Activated CD4-positive, alpha-beta T cell treated with anti-CD3 and anti-CD28 coated beads, Interleukin-2, amount 50 U/mL, for 1 hour (primary cell): ENCODE data around the gene PPP4R2.
A peak's percentile ranks its signal among the peaks of the same experiment; 100 is the strongest.
"Not testable (repeated sequence)": the region's sequence is repeated elsewhere in the genome, so short reads cannot be mapped to it uniquely, and the experiment has no call there.

ENCODE experiments used
- DNase-seq: peaks from one replicate; pipeline ENCODE4 v3.0.0-alpha.2; 2020

PPP4R2 gene

DNA sequence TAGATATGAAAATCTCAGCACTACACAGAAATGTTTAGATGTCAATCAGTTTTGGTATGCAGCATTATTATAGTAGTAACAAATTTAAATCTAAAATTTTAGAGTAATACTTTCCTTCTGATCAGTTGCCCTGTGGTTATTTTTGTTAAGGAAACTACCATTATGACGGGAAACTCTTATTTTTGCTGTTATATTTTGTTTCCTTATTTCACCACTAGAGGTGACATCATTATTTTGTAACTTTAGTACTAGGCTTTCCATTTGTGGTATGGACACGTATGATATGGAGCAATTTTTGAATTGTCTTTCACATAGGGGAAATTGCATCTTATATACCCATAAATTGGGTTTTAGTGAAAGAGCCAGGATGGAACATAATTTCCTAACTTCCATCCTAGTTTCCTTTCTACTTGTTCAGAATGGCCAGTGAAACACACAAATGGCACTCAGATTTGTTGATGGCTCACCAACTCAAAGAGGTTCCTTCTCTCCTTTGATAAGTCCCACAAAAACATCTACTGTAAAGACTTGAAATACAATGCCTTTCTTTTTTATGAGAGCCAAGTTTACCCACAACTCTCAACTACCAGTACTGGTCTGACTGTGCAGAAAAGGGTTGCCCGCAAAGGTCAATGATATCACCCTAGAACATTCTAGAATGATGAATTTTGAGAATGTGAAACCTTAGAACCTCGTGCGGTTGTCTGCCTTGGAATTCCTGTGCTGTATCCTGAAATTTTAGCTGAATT, 19.4 kb upstream of the PPP4R2 start:
- no peak for DNase-seq

DNA sequence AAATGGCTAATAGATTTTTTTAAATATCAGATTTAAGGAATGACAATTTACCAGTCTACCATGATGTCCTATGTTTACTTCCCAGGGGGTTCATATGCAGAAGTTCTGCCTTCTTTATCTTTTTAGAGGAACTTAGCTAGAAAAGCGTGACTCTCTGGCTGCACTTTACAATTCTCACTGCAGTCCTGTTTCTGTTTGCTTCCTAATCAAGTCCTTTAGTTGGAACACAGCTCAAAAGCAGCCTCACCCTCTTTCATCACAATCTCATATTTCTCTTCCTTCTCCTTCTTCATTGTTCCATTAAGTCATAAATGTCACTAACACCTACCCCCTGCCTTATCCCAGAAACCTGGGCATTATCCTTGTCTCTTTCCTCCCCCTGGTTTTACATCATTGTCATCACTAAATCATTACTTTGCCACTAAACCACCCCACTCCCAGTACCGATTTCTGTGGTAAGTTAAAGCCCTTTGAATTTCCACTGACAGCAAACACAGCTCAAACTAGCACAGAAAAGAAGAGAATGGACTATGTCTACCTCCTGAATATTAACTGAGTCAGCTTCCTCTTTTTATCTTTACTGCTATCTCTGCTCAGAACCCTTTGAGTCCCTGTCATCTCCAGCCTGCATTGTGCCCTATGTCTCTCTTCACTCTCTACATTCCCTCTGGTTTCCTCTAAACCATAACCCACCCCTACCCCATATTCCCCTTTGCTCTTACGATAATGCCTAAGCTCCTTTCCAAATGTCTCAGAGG, 13.8 kb upstream of the PPP4R2 start:
- no peak for DNase-seq

DNA sequence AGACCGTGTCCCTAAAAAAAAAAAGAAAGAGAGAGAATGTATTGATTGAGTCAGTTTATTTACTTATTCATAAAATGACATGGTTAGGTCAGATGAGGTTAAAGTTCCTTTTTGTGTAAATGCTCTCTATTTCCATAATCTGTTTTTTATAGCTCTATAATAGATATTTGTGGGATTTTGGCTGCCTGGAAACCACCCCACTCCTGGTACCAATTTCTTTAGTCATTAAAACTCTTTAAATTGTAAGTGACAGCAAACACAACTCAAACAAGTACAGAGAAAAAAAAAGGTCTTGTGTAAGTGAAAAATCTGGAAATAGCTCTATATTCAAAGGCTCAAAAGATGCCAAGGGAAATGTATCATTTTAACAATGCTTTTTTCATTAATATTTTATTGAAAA, 11.0 kb upstream of the PPP4R2 start:
- no peak for DNase-seq

DNA sequence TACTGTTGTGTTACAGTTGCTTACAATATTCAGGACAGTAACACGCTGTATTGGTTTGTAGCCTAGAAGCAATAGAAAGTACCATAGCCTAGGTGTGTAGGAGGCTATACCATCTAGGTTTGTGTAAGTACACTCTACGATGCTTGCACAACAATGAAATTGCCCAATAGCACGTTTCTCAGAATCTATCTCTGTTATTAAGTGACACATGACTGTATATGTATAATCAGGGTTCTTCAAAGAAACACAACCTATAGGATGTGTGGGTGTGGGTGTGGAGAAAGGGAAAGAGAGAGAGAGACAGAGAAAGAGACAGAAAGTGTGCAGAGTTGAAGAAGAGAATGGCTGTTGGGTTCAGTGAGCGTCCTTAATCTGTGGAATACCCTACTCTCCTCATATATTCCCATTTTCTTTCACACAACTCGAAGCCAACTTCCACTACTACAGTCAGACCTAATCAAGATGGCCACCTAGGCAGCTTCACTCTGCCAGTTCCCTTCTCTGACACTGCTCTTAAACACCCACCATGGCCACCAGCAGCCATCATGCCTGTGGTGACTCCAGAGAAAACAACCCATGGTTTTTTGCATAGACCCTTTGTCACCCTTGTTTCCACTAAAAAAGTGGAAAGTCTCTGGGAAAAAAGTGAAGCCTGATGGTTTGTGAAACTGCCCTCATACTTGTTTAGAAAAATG, 5.8 kb upstream of the PPP4R2 start:
- DNase-seq: no peak

DNA sequence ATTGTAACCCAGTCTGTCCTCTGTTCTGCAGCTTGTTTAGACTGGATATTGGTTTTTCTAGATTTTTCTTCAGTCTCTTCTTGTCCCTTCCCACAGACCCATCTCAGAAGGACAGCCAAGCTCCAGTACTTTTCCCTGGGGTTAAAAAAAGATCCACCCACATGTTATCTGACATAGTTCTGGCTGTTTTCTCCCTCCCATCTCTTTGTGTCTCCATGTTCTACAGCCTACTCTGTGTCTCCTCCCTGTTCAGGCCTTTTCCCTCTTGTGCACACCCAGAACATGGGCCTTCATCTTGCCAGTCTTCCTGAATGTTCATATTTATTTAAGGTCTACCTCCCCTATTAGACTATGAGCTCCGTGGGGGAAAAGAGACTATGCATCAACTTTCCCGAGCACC, 5.1 kb upstream of the PPP4R2 start:
- no peak for DNase-seq

DNA sequence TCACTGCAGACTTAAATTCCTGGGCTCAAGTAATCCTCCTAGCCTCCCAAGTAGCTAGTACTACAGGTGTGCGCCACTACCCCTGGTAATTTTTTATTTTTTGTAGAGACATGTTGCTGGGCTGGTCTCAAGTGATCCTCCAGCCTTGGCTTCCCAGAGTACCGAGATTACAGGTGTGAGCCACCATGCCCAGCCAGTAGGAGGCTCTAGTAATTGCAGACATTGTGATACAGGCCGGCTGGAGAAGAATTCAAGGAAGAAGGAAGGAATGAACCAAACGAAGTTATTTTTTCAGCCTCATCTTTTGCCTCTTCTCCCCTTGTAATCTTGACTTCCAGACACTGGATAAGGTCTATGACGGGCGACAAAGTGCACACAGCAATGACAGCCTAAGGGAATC, 3.2 kb upstream of the PPP4R2 start:
- no peak for DNase-seq

DNA sequence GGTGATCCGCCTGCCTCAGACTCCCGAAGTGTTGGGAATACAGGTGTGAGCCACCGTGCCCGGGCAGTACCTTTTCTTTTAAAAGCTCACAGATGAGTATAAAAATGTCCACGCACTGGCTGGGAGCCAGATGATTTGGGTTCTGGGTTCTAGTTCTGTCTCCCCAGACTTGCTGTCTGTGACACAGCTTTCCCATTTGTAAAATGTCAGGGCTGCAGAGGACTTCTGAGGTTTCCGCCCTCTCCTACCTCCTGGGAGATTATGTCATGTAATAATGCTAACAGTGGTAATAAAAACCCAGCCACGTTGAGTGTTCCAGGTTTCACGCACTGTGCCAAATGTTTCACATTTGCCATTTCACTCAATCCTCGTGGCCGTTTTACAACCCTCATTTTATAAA, 1.3 kb upstream of the PPP4R2 start:
- DNase-seq: no peak

DNA sequence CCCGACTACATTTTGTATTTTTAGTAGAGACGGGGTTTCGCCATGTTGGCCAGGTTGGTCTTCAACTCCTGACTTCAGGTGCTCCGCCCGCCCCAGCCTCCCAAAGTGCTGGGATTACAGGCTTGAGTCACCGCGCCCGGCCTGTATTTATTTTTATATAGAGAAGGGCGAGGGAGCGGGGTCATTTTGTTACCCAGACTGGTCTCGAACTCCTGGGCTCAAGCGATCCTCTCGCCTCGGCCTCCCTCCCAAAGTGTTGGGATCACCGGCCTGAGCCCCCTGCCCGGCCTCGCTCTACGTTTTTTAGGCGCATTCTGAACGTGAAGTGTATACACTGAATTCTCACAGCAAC, 514 bp upstream of the PPP4R2 start:
- peak; percentile 8 for DNase-seq

DNA sequence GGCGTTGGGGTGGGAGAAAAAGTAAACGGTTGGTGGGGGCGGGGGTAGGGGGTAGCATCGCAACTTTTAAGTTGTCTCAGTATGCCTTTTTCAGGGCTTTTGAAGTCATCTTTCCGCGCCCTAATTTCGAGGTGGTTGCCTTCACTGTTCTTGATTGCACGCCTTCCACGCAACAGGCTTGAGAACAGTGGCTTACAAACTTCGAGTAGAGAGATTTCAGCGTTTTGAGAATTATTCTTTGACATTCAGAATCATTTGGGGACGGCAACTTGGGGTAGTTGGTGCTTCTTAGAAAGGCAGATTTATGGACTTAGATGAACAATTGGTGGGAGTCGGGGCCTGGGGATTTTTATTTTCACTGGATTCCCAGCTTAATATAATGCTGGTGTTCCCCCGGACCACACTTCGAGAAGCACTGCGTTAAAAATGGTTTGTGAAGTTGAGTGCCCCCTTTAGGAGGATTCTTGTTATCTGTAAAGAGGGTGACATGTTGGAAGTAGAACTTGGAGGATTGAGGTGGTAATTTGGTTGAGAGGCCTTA, 880 bp downstream of the PPP4R2 start:
- DNase-seq: peak; percentile 37

DNA sequence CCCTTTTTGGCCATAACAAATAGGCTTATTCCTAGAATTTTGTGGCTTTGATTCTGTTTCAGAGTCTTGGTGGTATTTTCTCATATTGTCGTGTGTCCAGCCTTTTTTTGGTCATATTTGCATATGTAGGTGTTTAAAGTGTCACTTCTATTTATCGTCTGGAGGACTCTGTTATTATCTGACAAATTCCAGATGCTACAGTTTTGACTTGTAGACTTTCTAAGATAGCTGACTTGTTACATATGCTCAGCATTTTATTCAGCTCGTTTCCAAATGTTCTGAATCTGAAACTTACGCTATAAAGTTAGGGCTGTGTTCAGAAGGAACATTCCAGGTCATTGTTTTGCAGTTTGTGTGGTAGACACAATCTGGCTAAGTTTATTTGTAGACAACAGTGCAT, 1.9 kb downstream of the PPP4R2 start:
- no peak for DNase-seq

DNA sequence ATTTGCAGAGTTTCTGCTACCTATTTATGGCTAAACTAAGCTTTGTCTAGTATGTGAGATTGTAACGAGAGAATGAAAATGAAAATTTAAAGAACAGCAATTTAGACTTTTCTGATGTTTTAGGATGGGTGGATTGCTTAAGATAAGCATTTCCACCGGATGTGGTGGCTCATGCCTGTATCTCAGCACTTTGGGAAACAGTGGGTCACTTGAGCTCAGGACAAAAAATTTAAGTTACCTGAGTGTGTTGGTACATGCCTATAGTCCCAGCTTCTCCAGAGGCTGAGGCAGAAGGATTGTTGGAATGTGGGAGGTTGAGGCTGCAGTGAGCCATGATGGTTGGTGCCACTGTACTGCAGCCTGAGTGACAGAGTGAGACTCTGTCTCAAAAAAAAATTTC, 3.3 kb downstream of the PPP4R2 start:
- DNase-seq: no peak

DNA sequence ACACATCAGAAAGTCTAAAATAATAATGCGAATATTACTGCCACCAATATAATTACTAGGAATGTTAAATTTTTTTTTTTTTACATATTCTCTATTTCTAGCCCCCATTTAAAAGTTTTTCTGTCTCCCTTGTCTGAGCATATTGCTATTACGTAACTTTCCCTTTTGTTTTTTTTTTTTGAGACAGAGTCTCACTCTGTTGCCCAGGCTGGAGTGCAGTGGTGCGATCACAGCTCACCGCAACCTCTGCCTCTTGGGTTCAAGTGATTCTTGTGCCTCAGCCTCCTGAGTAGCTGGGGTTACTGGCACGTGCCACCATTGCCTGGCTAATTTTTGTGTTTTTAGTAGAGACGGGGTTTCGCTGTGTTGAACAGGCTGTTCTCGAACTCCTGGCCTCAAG, 6.4 kb downstream of the PPP4R2 start:
- not testable (repeated sequence) for DNase-seq

DNA sequence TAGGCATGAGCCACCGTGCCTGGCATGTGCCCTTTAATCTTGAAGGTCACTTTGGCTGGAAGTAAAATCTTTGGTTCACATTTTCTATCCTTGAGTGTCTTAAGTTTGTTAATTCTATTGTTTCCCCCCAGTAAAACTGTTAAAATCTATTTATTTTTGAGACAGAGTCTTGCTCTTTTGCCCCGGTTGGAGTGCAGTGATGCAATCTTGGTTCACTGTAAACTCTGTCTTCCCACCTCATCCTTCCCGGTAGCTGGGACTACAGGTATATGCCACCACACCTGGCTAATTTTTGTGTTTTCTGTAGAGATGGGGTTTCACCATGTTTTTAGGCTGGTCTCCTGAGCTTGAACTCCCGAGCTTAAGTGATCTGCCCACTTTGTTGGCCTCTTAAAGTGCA, 7.7 kb downstream of the PPP4R2 start:
- no peak for DNase-seq

DNA sequence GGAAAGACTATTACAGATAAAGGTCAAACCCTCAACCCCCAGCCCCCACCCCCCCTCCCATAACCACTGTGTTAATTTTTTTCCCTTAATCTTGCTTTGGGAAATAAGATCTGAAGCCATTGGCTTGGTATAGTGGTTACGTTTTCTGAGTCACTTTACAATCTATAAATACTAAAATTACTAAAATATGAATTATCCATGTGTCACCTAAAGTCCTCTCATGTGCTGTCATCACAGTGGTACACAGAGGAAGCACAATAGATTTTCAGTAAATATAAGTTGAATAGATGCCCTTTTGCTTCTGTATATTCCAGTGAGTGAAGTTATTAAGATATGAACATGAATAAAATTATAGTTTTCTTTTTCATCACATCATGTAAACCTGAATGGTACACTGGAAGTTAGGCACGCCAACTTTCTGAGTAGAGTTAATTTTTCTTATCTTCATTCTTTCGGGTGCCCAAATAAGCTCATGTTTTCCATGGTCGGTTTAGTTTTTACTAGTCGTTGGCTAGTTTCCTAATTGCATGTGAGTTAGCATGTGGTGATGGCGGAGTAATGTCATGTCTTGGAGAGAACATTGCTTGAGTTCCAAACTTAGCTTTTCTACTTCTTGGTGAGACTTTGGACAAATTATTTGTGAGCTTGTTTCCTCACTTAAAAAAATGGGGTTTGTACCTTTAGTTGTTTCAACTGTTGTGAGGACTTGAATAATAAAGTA, 11.5 kb downstream of the PPP4R2 start:
- no peak for DNase-seq

DNA sequence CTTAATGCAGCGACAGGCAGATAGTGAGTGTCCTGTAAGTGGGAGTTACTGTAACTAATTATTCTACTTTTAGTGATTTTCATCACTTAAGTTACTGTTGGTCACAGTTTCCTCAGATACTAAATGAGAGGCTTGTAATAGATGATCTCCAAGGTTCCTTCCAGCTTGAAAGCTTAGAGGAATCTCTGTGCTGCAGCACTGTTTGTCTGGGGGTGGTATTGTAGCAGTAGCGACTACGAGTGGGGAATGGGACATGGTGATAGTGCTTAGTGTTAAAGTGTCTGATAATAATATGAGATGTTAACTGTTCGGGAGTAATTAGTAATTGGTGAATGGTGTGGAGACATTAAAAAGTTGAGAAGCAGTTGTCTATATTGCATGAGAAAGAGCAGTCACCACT, 12.4 kb downstream of the PPP4R2 start:
- DNase-seq: no peak

DNA sequence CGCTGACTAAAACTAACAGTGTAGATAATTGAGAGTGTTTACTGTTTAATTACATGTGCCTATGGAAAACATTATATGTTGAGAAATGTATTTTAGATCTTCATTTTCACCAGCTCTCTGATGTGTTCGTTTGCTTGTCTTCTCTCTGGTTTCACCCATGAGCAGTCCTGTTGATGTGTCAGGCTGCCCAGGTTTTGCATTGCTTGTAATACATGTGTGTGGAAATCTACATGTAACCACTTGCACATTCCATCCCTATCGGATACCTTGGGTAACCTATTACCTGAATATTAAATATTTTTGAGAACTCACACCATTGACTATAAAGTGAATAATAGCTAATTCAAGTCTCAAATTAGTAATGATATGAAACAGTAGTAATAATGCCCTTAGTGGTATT, 13.1 kb downstream of the PPP4R2 start:
- no peak for DNase-seq

DNA sequence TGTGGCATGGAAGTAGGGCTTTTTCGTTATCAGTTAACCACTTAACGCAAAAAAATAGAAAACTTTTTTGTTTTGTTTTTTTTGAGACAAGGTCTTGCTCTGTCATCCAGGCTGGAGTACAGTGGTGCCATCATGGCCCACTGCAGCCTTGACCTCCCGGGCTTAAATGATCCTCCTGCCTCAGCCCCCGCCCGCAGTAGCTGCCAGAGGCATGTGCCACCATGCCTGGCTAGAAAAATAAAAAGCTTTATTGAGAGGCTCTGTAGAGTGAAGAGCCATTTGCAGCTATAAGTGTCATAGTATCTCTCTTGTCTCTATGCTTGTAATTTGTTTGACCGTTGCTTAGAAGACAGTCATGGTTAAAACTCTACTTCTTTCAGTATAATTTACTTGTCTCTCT, 13.5 kb downstream of the PPP4R2 start:
- DNase-seq: no peak

DNA sequence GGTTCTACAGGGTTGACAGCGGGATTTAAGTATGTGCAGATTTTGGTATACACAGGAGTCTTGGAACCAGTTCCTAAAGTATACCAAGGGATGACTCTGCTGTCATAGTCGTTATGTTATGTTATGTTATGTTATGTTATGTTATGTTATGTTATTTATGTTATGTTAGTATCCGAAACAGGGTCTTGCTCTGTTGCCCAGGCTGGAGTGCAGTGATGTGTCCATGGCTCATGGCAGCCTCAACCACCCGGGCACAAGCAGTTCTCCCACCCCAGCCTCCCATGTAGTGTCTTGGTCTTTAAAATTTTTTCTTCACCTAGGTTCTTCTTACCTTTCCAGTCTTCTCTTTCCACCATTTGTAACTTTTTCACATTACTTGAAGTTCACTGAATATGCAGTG, 21.7 kb downstream of the PPP4R2 start:
- no peak for DNase-seq

DNA sequence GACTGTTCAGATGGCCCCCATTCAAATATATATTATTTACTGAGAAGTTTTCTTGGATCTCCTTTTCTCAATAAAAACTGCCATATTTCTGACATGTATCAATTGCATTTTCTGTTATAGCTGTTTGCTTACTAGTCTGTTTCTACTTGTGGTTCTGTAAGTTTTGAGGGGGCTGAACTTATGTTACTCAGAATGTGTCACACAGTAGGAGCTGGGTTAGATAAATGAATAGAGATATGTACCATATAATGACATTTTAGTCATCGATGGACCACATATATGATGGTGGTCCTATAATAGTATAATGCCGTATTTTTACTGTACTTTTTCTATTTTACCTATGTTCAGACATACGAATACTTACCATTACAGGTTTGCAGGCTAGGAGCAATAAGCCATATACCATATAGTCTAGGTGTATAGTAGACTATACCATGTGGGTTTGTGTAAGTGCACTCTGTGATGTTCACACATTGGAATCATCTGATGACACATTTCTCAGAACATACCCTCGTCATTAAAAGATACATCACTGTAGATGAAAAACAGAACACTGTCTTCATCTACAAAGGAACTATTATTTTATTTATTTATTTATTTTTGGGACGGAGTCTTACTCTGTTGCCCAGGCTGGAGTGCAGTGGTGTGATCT, 22.3 kb downstream of the PPP4R2 start:
- DNase-seq: no peak

DNA sequence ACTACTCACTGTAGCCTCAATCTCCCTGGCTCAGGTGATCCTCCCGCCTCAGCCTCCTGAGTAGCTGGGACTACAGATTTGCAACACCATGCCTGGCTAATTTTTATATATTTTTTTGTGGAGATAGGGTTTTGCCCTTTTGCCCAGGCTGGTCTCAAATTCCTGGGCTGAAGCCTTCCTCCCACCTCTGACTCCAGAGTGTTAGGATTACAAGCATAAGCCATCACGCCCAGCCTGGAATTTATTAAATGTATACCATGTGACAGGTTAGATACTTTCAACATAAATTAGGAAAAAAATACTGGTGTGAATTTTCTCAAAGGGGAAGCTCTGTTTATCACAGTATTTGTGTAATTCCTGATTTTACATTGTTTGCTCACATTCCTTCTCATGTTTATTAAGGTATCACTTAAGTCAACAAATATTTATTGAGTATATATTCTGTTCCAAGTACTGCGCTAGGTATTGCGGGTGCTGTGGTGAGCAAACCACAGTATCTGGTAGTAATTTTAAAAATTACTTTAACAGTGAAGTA, 24.8 kb downstream of the PPP4R2 start:
- no peak for DNase-seq

DNA sequence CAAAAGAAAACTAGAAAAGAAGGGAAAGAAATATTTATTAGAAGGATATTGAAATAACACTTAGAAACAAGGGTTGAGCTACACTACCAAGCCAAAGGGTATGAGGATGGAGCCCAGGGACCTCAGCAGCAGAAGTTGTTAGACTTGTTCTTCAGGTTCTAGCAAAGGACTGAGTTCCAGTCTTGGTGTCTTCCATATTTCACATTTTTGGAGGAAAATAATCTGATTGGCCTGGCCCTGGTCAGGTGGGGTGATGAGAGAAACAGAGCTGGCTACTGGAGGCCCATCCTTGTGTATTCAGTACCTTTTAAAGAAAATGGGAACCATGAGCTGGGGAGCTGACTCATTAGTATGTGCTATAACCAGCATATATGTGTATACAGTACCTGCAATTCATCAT, 28.2 kb downstream of the PPP4R2 start:
- no peak for DNase-seq

DNA sequence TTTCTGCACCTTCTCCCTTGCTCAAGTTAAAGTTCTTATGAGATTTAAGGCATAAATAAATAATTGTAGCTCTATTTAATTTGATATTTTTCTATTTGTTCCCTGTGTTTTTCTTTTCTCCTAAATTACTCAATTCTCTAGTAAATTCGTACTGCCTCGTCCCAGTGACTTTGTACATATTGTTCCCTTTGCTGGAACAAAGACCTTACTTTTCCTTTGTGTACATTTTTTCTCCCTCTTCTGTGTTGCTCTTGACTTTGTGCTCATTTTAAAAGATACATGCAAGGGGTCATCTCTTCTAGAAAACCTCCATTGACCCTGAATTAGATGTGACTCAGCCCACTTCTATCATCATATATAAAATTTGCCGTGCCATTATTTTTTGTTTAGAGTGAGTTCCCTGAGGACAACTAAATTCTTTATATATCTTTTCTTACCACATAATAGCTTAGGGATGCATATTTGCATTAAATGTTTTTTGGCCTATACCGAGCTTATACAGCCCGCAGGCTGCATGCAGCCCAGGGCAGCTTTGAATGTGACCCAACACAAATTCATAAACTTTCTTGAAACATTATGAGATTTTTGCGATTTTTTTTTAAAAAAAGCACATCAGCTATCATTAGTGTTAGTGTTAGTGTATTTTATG, 29.6 kb downstream of the PPP4R2 start:
- DNase-seq: no peak
